Bronchial epithelial cell (primary cell): Measurements from ENCODE around the gene OGFRL1. TPM values are rescaled to one million over a fixed set of nuclear protein-coding genes. Genes with fewer than 3 reads are reported as not detected.

Source experiments
- DNase-seq: peaks from one replicate; pipeline ENCODE4 v3.0.0-alpha.2; 2010; ENCODE audit warnings: low read depth
- FAIRE-seq: peaks from 2 replicates; lab custom pipeline; 2011; peaks lifted over from hg19 to GRCh38; lab: Jason Lieb, UNC
- H3K27me3 ChIP-seq: 2 replicates; pipeline ENCODE4 v1.5.1; 2011; ENCODE audit warnings: low read length; ENCODE audit not compliant: control insufficient read depth, insufficient read depth
- H3K36me3 ChIP-seq: 2 replicates; pipeline ENCODE4 v1.5.1; 2011; ENCODE audit warnings: low read length; ENCODE audit not compliant: control insufficient read depth, insufficient read depth
- H3K4me3 ChIP-seq: 2 replicates; pipeline ENCODE4 v1.5.1; 2011; ENCODE audit warnings: mild to moderate bottlenecking, low read depth, low read length, control low read depth
- total RNA-seq: library from RNA; depleted of rRNA; stranded (reverse); fragments of >200 nt; gene quantifications from 2 replicates; pipeline ENCODE4 v1.2.1, GENCODE V29; 2014
- TF ChIP-seq, protein P1 (sequence below): IDR thresholded peaks from 2 replicates; pipeline ENCODE4 v1.5.1; 2011; ENCODE audit warnings: mild to moderate bottlenecking, moderate library complexity, low read length, control low read depth, inconsistent platforms; ENCODE audit not compliant: insufficient read depth, severe bottlenecking

Gene OGFRL1
- total RNA-seq, 1 donor from 2014 or later: 10.0 TPM

DNA sequence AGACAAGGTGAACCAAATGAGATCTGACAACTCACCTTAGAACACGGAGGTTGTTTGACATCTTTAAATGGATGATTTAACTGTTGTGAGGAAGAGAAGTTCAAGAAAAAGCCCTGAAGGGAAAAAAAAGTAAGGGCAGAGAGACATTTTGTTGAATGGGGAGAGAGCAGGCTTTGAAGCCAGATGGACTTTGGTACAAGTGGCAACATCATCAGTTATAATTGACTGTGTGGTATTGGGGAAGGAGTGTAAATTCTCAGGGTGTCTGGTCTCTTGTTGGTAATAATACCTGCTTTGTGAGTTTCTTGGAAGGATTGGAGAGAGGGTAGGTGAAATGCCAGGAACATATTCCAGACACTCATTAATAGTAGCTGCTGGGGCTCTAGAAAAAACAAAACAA lies 21.6 kb downstream of the OGFRL1 start:
- Histone ChIP-seq H3K36me3 (no peaks in the 10 kb centered on the region), H3K27me3 (no peaks in the 10 kb centered on the region), H3K4me3 (no peak overlapping the region)
- FAIRE-seq (no peak), DNase-seq (no peak)
- TF ChIP-seq, protein P1, sequence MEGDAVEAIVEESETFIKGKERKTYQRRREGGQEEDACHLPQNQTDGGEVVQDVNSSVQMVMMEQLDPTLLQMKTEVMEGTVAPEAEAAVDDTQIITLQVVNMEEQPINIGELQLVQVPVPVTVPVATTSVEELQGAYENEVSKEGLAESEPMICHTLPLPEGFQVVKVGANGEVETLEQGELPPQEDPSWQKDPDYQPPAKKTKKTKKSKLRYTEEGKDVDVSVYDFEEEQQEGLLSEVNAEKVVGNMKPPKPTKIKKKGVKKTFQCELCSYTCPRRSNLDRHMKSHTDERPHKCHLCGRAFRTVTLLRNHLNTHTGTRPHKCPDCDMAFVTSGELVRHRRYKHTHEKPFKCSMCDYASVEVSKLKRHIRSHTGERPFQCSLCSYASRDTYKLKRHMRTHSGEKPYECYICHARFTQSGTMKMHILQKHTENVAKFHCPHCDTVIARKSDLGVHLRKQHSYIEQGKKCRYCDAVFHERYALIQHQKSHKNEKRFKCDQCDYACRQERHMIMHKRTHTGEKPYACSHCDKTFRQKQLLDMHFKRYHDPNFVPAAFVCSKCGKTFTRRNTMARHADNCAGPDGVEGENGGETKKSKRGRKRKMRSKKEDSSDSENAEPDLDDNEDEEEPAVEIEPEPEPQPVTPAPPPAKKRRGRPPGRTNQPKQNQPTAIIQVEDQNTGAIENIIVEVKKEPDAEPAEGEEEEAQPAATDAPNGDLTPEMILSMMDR: no peak

DNA sequence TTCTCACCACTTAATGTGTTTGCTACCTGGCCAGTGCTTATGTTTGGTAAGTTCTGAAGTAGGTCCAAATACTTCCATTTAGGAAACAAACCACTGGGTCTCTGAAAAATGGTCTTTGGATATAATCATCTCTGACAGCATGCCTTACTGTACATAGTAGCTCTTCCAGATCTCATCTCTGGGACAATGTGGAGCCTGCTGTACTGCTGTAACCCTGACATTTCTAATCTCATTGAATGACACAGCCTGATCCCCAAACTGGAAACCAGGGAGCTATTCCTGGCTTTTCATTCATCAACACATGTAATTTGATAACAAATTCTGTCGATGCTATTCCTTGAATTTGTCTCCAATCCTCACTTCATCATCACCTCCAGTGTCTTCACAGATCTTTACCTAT lies 23.5 kb downstream of the OGFRL1 start:
- TF ChIP-seq, protein P1: no peak
- H3K4me3 ChIP-seq: no peak overlapping the region
- H3K36me3 ChIP-seq: no peaks in the 10 kb centered on the region
- DNase-seq (no peak), FAIRE-seq (no peak)
- H3K27me3 ChIP-seq: no peaks in the 10 kb centered on the region

DNA sequence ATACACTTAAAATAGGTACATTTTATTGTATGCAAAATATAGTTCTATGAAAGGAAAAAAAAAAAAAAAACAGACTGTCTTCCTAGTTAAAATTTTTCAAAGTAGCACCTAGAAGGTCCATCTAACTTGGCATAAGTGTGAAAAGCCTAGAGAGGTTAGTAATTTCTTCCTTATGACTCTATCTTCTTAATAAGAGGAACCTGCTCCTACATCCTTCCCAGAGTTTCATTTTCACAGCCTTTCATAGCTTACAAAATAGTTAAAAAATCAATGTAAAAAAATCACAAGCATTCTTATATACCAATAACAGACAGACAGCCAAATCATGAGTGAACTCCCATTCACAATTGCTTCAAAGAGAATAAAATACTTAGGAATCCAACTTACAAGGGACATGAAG lies 28.8 kb downstream of the OGFRL1 start:
- Histone ChIP-seq H3K4me3 (no peak overlapping the region), H3K36me3 (no peaks in the 10 kb centered on the region), H3K27me3 (no peaks in the 10 kb centered on the region)
- TF ChIP-seq, protein P1: no peak
- FAIRE-seq: no peak
- no peak for DNase-seq

DNA sequence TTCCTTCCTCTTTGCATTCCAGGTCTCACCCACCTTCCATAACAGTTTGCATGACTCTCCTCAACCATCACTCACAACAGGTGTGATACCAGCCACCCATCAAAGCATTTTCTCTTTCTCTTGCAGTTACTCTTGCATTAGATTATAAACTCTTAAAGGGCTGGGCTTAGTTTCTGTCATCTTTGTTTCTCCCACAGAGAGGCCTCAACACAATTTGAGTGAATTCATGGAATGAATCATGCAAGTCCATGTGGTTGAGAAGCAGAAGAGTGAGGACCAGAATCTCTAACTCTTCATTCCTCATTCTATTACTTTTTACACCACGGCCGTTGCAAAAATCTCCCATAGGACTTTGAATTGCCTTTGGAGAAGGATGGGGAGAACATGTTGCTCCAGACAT lies 31.4 kb downstream of the OGFRL1 start:
- Histone ChIP-seq H3K27me3 (no peaks in the 10 kb centered on the region), H3K36me3 (no peaks in the 10 kb centered on the region), H3K4me3 (no peak overlapping the region)
- no peak for DNase-seq
- FAIRE-seq: no peak
- TF ChIP-seq, protein P1: no peak

DNA sequence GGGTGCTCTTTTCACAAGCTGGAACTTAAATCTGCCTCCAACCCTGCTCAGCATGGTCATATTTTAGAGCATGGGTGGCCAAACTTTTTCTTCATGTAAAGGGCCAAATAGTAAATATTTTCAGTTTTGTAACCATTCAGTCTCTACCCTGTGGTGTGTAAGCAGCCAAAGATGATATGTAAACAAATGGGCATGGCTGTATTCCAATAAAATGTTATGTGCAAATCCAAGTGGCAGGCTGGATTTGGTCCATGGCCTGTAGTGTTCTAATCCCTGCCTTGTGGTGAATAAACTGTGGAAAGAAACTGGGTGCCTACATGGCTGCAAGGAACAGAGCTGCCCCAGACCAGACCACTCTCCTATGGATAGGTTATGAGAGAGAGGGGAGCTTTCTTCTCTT lies 32.7 kb downstream of the OGFRL1 start:
- FAIRE-seq: no peak
- no peak for DNase-seq
- H3K4me3 ChIP-seq: no peak overlapping the region
- TF ChIP-seq, protein P1: no peak
- no peaks in the 10 kb centered on the region for H3K36me3 ChIP-seq
- no peaks in the 10 kb centered on the region for H3K27me3 ChIP-seq

DNA sequence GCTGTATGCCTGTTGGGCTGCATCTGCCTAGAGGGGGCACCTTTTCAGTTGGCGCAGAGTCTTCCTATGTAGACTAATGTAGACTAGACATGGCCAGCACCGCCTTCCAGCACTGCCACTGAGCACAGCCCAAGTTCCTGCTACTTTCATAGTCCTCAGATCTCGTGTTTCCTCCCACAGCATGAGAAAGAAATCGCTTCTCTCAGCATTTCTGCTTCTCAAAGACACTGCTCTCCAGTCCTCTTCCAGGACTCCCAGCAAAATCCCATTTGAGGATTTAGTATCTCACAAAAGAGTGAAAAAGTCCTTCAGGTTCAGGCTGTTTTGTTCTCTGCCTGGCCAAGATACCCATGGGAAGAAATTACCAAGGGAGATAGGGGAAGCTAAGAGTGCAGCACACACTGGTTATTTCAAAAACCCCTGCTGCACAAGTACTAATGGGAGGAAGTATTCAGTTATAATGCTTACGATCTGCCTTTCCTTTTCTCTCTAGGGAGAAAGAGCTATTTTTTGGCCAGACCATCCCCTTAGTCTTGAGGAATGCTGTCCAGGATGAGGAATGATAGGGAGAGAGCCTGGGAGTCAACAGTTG lies 35.7 kb downstream of the OGFRL1 start:
- H3K36me3 ChIP-seq: no peaks in the 10 kb centered on the region
- no peaks in the 10 kb centered on the region for H3K27me3 ChIP-seq
- no peak for FAIRE-seq
- no peak overlapping the region for H3K4me3 ChIP-seq
- DNase-seq: no peak
- TF ChIP-seq, protein P1: no peak
